ENCODE measurements around the gene CLCN3. TPM values are rescaled to one million over a fixed set of nuclear protein-coding genes. Genes with fewer than 3 reads are reported as not detected.

Gene CLCN3
- total and polyA plus RNA-seq, 9 of the 15 experiments (the other 6 are each of a cell fraction or from before 2014, with no cell fraction given): 12.7 to 60.6 (median 38.5) TPM

DNA sequence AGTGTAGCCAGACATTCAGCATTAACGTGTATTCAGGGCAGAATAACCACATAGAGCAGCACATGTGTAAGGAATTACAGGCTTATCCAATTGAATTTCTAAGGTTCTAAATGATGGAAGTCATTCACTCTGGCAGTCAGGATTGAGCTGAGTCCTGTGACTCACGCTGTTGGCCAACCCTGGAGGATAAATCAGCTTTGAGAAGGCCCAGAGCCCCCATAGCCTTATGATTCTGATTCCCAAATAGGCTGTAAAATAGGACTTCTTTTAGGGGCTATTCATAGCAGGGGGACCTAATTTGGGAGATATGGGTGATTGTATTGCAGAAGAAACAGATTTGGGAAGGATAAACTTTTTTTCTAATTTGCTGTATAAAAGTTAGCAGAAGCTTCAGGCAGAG is 145.5 kb downstream of the CLCN3 start:
- H3K9me3 ChIP-seq (replicated peaks; ENCODE audit: control insufficient read depth, insufficient read depth, low read depth, low read length): no peaks in the 10 kb centered on the region
- H3K4me1 ChIP-seq (replicated peaks in 1 of 2; ENCODE audit: control insufficient read depth in 2 of 2, insufficient read depth in 2 of 2, low read length in 2 of 2): no peaks in the 10 kb centered on the region
- DNase-seq (ENCODE audit: extremely low read depth in 1 of 4, low spot score in 3 of 4): no peak
- BruUV-seq (replicated peaks): no TSS peak
- FAIRE-seq: no peak
- H3K9me1 ChIP-seq (ENCODE audit: control insufficient read depth, insufficient read depth, low read length): no peaks in the 10 kb centered on the region
- H3K9ac ChIP-seq (ENCODE audit: insufficient read depth in 1 of 2, low read depth in 2 of 2, low read length in 2 of 2): no peak overlapping the region
- no peak overlapping the region for H3K4me3 ChIP-seq
- no peak for ATAC-seq
- in situ Hi-C loops (cut with MboI): no loop called here
- no peaks in the 10 kb centered on the region for H3K27me3 ChIP-seq (ENCODE audit: control insufficient read depth in 2 of 2, insufficient read depth in 2 of 2, low read length in 2 of 2)
- intact Hi-C loops (cut with micrococcal nuclease): no loop called here
- 40% methylated on average over 2 of the region's 2 CpGs for WGBS (ENCODE audit: insufficient coverage, low coverage, missing lambda C conversion rate)
- ChIA-PET POLR2A (no interaction called here), CTCF (ENCODE audit: low intra/inter-chr PET ratio) (interaction anchor here (0.7 kb wide), 1 partner anchor 40 kb away, joined by 6 read pairs; no protein-coding TSS in a partner anchor)
- H3K36me3 ChIP-seq (ENCODE audit: control insufficient read depth, insufficient read depth, low read length): no peaks in the 10 kb centered on the region
- no peak overlapping the region for H3K27ac ChIP-seq (ENCODE audit: extremely low read depth, low read depth, low read length)
- H3K79me2 ChIP-seq (ENCODE audit: control insufficient read depth, insufficient read depth, low read length): no peaks in the 10 kb centered on the region
- H2AFZ ChIP-seq (ENCODE audit: low read depth, low read length): no peak overlapping the region
- no peak overlapping the region for H3K4me2 ChIP-seq (ENCODE audit: insufficient read depth, low read length)
- no peaks in the 10 kb centered on the region for H4K20me1 ChIP-seq (replicated peaks; ENCODE audit: control insufficient read depth, insufficient read depth, low read length)
- TF ChIP-seq MTF1 (CRISPR knock-in tag; IDR thresholded peaks at IDR 0.05; ENCODE audit: borderline replicate concordance): no peak
- TF ChIP-seq HNRNPLL (IDR thresholded peaks at IDR 0.05; ENCODE audit: low read depth, low read length, poor library complexity, severe bottlenecking): no peak
- no peak for TF ChIP-seq ILF3 (IDR thresholded peaks at IDR 0.05; ENCODE audit: borderline replicate concordance)
- no peak for TF ChIP-seq FOXJ2 (tag; IDR thresholded peaks at IDR 0.05)
- TF ChIP-seq FOXM1 (IDR thresholded peaks at IDR 0.05; ENCODE audit: low read depth): no peak
- TF ChIP-seq FOXM1 (CRISPR knock-in tag; IDR thresholded peaks at IDR 0.05; ENCODE audit: low read depth): no peak
- no peak for TF ChIP-seq PBX2 (CRISPR knock-in tag; IDR thresholded peaks at IDR 0.05; ENCODE audit: low read depth)
- TF ChIP-seq PBX2 (tag; conservative IDR thresholded peaks at IDR 0.05; ENCODE audit: low read depth): no peak
- no peak for TF ChIP-seq SMAD4 (CRISPR knock-in tag; conservative IDR thresholded peaks at IDR 0.05)
- no peak for TF ChIP-seq MIER1 (IDR thresholded peaks at IDR 0.05; ENCODE audit: low read depth)
- TF ChIP-seq BRD4 (IDR thresholded peaks at IDR 0.05): no peak
- TF ChIP-seq, protein P1, sequence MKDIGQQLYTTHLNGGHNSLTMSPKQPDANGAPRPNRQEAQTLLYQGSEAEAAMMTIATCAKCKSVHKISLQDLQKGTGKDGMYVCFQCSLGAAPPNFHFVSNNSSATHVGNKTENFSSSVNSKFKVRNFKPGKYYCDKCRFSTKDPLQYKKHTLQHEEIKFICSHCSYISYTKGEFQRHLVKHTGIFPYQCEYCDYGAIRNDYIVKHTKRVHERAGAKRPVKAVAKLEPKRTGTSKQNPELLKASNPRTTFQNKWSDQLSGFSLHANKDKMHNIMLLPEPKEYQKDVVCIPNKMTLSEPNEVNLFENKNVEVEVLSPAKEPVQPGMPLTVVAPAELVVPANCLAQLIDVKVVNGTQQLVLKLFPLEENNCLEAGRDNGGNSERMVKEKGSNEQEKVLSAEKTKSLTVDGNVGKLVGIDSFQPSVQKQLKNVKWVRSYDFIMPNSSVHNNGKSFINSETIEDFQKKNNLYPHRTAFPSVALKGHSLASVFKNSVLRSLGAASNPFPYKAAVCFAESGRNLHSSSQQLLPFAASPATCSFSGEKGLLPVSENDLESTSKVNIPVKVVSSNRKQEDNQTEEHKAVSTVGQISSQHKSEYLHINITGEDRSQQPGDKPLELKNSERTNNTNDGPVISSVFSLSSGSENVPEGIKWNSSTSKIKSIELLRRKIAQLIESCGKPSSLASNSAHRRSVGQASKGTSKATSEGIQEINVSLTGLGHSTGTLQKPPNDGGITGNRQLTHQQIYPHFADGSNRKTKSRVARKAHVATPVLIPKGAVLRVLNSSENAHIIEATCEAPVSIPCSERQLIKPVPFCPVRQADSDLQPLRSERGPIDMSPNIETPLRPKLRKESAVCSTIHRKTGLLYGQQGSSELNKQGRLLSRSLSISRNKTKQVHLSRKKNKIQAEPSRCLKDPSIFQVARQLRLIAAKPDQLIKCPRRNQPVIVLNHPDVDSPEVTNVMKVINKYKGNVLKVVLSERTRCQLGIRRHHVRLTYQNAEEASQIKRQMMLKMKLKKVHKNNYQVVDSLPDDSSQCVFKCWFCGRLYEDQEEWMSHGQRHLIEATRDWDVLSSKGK (CRISPR knock-in tag; IDR thresholded peaks at IDR 0.05): no peak
- no peak for TF ChIP-seq GTF2A2 (tag; IDR thresholded peaks at IDR 0.05)

Measured in K562 (cell line).